ENCODE results near the gene MTMR2.

- no peak for TF ChIP-seq POLR2A (IDR thresholded peaks at IDR 0.05; ENCODE audit: low read depth, low read length)
- TF ChIP-seq, protein P1, sequence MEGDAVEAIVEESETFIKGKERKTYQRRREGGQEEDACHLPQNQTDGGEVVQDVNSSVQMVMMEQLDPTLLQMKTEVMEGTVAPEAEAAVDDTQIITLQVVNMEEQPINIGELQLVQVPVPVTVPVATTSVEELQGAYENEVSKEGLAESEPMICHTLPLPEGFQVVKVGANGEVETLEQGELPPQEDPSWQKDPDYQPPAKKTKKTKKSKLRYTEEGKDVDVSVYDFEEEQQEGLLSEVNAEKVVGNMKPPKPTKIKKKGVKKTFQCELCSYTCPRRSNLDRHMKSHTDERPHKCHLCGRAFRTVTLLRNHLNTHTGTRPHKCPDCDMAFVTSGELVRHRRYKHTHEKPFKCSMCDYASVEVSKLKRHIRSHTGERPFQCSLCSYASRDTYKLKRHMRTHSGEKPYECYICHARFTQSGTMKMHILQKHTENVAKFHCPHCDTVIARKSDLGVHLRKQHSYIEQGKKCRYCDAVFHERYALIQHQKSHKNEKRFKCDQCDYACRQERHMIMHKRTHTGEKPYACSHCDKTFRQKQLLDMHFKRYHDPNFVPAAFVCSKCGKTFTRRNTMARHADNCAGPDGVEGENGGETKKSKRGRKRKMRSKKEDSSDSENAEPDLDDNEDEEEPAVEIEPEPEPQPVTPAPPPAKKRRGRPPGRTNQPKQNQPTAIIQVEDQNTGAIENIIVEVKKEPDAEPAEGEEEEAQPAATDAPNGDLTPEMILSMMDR (IDR thresholded peaks at IDR 0.05; ENCODE audit: extremely low read depth in 1 of 2, insufficient read depth in 1 of 2, low read depth in 1 of 2, low read length in 2 of 2): no peak
- TF ChIP-seq MYC (IDR thresholded peaks at IDR 0.05; ENCODE audit: low read depth, low read length): no peak
- no peak for TF ChIP-seq FOS (IDR thresholded peaks at IDR 0.05; ENCODE audit: borderline replicate concordance, insufficient read depth, low read length)
- TF ChIP-seq EZH2 (IDR thresholded peaks at IDR 0.05; ENCODE audit: borderline replicate concordance, low read depth, low read length, severe bottlenecking): no peak
Observed at GRCh38 chr11:95937358-95937757, 13.5 kb upstream of the MTMR2 start.

Measured in endothelial cell of umbilical vein (primary cell).